NT2/D1 (cell line): ENCODE results near the gene CFAP52.

Experiments
- SUZ12 ChIP-seq: IDR thresholded peaks from 2 replicates; pipeline ENCODE4 v1.6.1; 2011; ENCODE audit not compliant: insufficient read length, insufficient read depth; ENCODE audit errors: extremely low read depth
- YY1 ChIP-seq: IDR thresholded peaks from 2 replicates; pipeline ENCODE4 v1.6.1; 2011; ENCODE audit not compliant: insufficient read length, insufficient read depth
- ZNF274 ChIP-seq: IDR thresholded peaks from 2 replicates; pipeline ENCODE4 v1.6.1; 2011; ENCODE audit warnings: mild to moderate bottlenecking, low read depth, low read length

DNA sequence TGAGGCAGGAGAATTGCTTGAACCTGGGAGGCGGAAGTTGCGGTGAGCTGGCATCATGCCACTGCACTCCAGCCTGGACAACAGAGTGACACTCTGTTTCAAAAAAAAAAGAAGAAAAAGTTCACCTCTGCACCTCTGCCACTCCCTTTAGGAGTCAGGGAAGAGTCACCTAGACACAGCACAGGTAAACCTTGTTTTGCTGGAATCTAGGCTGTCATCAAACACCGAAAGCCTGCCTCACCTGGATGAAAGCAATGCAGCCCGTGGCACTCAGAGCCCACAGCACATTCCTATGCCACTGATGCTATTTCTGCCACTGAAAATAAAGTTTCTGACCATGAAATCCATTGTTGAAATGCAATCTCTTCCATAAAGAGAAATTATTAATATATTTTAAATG lies 22.2 kb downstream of the CFAP52 start:
- TF ChIP-seq ZNF274: no peak
- TF ChIP-seq SUZ12: no peak
- no peak for TF ChIP-seq YY1
